NCI-H748 (cell line): ENCODE results near the gene BSN.
"Not testable (repeated sequence)": the region's sequence is repeated elsewhere in the genome, so short reads cannot be mapped to it uniquely, and the experiment has no call there.

Source experiments
- DNase-seq: peaks from one replicate; lab custom pipeline; 2025; ENCODE audit not compliant: unreplicated experiment; lab: John Stamatoyannopoulos, UW

BSN gene

GRCh38 chr3:49533786-49534519 lies 20.3 kb upstream of the BSN start:
- no peak for DNase-seq

DNA sequence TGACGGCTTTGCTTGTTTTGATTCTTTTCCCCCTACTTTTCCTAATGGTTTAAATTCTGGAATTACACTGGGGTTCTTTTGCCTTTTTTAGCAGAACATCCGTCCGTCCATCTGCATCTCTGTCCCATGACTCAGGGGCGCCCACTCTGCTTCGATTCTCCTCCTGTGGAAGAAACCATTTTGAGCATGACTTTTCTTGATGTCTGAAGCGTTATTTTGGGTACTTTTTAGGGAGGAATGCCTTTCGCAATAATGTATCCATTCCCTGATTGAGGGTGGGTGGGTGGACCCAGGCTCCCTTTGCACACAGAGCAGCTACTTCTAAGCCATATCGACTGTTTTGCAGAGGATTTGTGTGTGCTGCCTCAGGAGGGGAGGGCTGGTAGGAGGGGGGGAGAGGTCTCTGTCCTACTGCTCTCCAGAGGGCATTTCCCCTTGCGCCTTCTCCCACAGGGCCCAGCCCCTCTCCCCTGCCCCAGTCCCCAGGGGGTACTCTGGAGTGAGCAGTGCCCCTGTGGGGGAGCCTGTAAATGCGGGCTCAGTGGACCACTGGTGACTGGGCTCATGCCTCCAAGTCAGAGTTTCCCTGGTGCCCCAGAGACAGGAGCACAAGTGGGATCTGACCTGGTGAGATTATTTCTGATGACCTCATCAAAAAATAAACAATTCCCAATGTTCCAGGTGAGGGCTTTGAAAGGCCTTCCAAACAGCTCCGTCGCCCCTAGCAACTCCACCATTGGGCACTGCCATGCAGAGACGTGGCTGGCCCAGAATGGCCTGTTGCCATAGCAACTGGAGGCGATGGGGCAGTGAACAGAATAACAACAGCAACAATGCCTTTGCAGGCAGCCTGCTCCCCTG lies 19.5 kb upstream of the BSN start:
- peak; percentile 99 for DNase-seq

DNA sequence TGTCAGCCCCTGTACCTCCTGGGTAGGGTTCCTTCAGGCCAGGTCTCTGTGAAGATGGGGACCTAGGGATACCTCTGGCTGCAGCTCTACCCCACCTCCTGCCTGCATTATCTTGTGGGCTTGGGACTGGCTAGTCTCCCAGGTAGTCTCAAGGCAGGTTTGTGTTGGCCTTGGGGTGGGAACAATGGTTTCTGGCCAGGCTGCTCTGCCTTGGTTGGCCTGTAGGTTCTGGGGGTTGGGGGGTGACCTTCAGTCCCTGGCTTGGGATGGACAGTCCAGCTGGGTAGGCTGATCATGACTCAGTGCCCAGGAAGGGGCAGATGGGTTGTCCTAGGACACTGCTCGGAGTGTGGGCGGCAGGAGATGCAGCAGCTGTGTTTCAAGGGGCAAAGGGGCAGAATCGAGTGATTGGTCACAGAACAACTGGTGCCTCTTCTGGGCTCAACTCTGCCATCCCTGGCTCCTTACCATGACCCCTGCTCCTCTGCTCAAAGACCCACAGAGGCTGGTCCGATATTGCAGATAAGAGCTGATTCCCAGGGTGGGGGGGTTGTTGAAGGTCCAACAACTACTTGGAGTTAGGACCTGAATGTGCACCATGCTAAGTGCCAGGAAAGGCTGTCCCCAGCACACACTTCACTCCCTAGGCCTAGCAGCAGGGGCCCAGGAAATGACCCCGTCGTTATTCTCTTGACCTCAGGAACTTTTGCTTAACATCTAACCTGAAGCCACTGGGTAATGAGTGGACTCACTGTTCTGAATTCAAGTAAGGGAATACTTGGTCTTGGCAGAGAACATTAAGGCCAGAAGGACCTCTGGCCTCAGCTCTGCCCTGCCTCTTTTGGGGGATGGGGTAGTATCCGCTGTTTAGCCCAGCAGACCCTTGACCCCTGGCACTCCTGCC lies 18.1 kb upstream of the BSN start:
- DNase-seq = no peak

DNA sequence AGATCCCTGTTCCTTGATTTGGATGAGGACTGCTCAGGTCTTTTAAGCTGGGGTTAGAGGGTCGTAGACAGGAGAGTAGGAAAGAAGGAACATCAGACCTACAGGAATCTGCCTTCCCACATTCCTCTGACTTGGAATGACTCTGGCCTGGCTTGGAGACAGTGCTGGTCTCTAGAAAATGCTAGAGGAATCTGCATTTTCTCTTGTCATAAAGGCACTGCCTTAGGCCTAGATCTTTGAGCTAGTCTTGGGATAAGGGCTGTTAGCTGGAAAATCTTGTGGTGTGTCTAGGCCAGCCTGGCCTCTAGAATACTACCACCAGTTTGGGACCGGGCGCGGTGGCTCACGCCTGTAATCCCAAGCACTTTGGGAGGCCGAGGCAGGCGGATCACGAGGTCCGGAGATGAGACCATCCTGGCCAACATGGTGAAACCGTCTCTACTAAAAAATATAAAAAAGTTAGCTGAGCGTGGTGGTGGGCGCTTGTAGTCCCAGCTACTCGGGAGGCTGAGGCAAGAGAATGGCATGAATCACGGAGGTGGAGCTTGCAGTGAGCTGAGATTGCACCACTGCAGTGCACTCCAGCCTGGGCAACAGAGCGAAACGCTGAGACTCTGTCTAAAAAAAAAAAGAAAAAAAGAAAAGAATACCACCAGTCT lies 17.3 kb upstream of the BSN start:
- no peak for DNase-seq

- peak; percentile 89 for DNase-seq
Observed at GRCh38 chr3:49539659-49540560, 14.4 kb upstream of the BSN start.

DNA sequence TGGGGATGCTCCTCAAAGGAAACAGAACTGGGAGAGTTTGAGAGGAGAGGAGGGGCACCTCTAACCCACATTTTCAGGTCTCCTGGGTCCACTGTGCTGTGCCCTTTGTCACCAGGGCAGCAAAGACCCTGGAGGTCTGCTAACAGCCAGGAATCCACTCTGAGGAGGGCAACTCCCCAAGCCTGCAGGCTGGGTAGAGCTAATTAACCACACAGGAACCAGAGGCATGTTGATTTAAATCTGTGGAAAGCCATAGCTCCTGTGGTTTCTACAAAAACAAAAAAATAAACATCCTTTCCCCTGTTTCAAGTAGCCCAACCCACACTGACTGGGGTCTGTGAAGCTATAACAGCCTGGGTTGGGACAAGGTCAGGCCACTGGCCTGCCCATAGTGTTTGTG lies 2.2 kb upstream of the BSN start:
- no peak for DNase-seq

- no peak for DNase-seq
Observed at GRCh38 chr3:49553324-49553691, 969 bp upstream of the BSN start.

DNA sequence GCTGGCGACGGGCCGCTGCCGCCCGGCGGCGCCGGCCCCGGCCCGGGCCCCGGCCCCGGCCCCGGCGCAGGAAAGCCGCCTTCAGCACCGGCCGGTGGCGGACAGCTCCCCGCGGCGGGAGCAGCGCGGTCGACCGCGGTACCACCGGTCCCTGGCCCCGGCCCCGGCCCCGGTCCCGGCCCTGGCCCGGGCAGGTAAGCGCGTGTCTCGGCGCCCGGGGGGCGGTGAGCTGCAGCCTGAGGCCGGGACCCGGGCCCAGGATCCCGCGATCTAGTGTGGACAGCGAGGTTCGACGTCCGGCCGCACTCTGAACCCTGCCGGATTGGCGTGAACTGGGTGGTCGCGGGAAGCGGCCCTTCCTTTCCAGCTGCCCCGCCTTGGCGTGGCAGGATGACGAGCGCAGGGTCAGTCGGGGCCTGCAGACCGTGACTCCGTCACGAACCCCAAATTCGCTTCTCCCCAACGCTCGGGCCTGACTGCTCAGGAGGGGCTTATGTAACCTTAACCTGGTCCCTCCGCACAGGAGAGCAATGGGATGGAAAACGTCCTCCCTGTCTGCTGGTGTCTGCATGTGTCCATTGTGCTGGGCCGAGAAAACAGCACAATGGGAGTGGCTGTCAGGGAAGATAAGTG lies 472 bp downstream of the BSN start:
- DNase-seq = peak; percentile 23

- no peak for DNase-seq
Observed at GRCh38 chr3:49556500-49557275, 2.4 kb downstream of the BSN start.

DNA sequence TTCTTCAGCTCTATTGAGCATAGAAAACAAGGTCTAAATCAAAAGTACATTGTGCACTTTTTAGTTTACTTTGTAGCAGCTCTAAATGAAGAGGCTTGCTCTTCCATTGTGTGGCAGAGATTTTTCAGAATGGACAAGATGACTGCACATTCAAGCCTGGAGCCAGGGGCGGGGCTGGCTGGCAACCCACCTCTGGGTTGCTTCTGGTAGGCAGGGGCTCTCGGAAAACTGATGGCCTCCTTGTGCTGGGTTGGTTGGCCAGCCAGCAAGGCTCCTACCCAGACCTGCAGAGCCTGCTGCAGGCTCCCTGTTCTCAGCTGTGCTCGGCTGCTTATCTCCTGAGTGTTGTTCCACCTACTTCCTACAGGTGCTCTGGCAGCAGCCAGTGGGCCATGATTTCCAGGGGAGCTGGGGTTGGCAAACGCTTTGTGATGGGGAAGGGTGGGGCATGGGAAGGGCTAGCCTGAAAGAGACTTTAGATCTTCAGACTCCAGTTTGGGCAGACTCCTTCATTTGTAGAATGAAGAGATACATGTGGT lies 8.8 kb downstream of the BSN start:
- DNase-seq = no peak

DNA sequence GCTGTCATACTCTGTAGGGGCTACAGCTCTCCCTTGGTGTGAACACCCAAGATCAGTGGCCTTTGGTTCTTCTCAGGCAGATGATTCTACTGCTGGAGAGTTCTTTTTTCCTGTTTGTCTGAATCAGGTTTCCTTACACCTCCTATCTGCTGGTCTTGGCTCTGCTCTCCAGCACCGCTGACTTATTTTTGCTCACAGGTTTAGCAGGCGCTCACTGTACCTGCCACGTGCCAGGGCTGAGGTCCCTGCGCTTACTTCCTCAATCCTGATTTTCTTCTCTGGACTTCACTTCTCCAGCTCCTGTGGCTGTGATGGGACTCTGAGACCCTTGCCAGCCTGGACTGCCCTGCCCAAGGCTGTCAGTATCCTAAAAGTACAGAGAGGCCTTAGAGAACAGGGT lies 9.5 kb downstream of the BSN start:
- DNase-seq = no peak

GRCh38 chr3:49566312-49566711 lies 12.0 kb downstream of the BSN start:
- DNase-seq = no peak

DNA sequence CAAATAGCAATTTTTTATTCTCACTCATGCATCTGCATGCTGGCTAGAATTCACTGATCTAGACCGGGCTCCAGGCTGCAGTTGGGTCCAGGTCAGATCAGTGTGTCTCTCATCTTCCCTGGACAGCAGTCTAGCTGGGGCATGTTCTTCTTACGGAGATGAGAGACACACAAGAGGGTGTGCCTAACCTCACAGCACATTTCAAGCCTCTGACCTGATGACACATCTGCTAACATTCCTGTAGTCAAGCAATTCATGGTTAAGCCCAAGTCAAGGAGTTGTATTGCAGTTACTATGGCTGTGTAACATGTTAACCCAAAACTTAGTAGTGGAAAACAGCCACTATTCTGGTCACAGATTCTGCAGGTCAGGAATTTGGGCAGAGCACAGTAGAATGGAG lies 13.1 kb downstream of the BSN start:
- no peak for DNase-seq

- DNase-seq = no peak
Observed at GRCh38 chr3:49568965-49569364, 14.7 kb downstream of the BSN start.

DNA sequence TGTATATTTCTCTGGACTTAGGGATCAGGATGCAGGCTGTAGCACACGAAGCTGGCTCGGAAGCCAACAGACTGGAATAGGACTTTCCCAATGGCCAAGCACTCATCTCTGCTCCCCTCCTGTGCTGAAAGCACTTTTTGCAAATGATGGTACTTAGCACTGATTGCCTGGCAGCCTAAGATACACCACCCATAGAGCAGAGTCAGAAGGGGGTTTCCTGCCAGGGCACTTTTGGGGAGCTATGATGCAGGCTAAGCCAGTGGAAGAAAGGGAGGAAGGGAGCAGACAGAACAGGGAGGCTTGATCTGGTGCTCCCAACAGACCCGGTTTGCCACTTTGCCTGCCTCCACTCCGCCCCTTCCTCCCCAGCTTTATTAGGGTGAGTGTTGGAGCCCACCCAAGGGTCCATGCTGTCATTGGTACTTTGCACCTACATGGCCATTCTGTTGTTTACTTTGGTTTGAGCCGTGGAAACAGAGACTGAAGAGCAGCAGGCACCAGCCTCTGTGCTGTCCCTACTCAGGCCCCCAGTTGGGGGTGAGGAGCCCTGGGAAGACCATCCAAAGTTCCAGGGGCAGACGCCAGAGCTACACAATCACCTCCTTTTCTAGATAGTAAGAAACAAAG lies 15.9 kb downstream of the BSN start:
- no peak for DNase-seq

DNA sequence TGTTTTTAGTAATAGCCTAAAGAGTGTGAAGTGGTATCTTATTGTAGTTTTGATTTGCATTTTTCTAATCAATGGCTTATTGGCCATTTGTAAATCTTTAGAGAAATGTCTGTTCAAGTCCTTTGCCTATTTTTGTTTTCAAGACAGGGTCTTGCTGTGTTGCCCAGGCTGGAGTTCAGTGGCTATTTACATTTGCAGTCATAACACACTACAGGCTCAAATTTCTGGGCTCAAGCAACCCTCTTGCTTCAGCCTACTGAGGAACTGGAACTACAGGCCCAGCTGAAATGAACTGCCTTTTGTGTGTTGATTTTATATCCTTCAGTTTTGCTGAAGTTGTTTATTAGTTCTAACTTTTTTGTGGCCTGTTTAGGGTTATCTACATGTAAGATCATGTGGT lies 27.9 kb downstream of the BSN start:
- no peak for DNase-seq

- not testable (repeated sequence) for DNase-seq
Observed at GRCh38 chr3:49585261-49585755, 31.0 kb downstream of the BSN start.

- DNase-seq = no peak
Observed at GRCh38 chr3:49591615-49592014, 37.3 kb downstream of the BSN start.
